T-helper 1 cell treated with Interleukin-12 subunit alpha and Interleukin-12 subunit beta and Interleukin-4 antibody, amounts not matched to agents 30 ng/mL and 1 ng/mL, for 36 hours (primary cell): ENCODE data around the gene DSG2. TPM values are rescaled to one million over a fixed set of nuclear protein-coding genes. Genes with fewer than 3 reads are reported as not detected.
"Not testable (repeated sequence)": the region's sequence is repeated elsewhere in the genome, so short reads cannot be mapped to it uniquely, and the experiment has no call there.

Experiments
- intact Hi-C: fragments of 100-400 bp; cut with micrococcal nuclease; formaldehyde crosslinking; loops from one replicate; pipeline ENCODE4 v1.15.1; 2024
- total RNA-seq: library from RNA; stranded (reverse); gene quantifications from 2 replicates; pipeline ENCODE4 v1.2.3, GENCODE V29; 2022

The DSG2 gene
- total RNA-seq, 1 donor from 2014 or later: 0.20 TPM

- intact Hi-C loops: no loop called here
Observed at GRCh38 chr18:31500051-31500688, 2.2 kb downstream of the DSG2 start.

- intact Hi-C loops: no loop called here
Observed at GRCh38 chr18:31503011-31503410, 5.0 kb downstream of the DSG2 start.

GRCh38 chr18:31504455-31505147 is 6.6 kb downstream of the DSG2 start:
- intact Hi-C loops: no loop called here

- intact Hi-C loops: no loop called here
Observed at GRCh38 chr18:31505156-31505555, 7.2 kb downstream of the DSG2 start.

- intact Hi-C loops: no loop called here
Observed at GRCh38 chr18:31506024-31506742, 8.2 kb downstream of the DSG2 start.

- intact Hi-C loops: not testable (repeated sequence)
Observed at GRCh38 chr18:31507124-31507523, 9.1 kb downstream of the DSG2 start.

- intact Hi-C loops: no loop called here
Observed at GRCh38 chr18:31508781-31509180, 10.8 kb downstream of the DSG2 start.

GRCh38 chr18:31509571-31509970 is 11.6 kb downstream of the DSG2 start:
- intact Hi-C loops: no loop called here

- intact Hi-C loops: no loop called here
Observed at GRCh38 chr18:31510319-31510718, 12.3 kb downstream of the DSG2 start.

- intact Hi-C loops: no loop called here
Observed at GRCh38 chr18:31511098-31511497, 13.1 kb downstream of the DSG2 start.

GRCh38 chr18:31512203-31512764 is 14.3 kb downstream of the DSG2 start:
- intact Hi-C loops: no loop called here

GRCh38 chr18:31513189-31513935 is 15.4 kb downstream of the DSG2 start:
- intact Hi-C loops: no loop called here

- intact Hi-C loops: no loop called here
Observed at GRCh38 chr18:31516437-31516836, 18.5 kb downstream of the DSG2 start.

GRCh38 chr18:31526374-31526773 is 28.4 kb downstream of the DSG2 start:
- intact Hi-C loops: no loop called here

- intact Hi-C loops: no loop called here
Observed at GRCh38 chr18:31533236-31533635, 35.3 kb downstream of the DSG2 start.

GRCh38 chr18:31538837-31539236 is 40.9 kb downstream of the DSG2 start:
- intact Hi-C loops: no loop called here

- intact Hi-C loops: no loop called here
Observed at GRCh38 chr18:31546476-31546875, 48.5 kb downstream of the DSG2 start.

GRCh38 chr18:31548853-31549252 is 50.9 kb downstream of the DSG2 start:
- intact Hi-C loops: no loop called here

GRCh38 chr18:31549416-31549815 is 51.4 kb downstream of the DSG2 start:
- intact Hi-C loops: no loop called here

GRCh38 chr18:31551883-31552282 is 53.9 kb downstream of the DSG2 start:
- intact Hi-C loops: no loop called here

- intact Hi-C loops: no loop called here
Observed at GRCh38 chr18:31553800-31554199, 55.8 kb downstream of the DSG2 start.
